ENCODE measurements around the gene GARRE1.

Gene GARRE1

DNA sequence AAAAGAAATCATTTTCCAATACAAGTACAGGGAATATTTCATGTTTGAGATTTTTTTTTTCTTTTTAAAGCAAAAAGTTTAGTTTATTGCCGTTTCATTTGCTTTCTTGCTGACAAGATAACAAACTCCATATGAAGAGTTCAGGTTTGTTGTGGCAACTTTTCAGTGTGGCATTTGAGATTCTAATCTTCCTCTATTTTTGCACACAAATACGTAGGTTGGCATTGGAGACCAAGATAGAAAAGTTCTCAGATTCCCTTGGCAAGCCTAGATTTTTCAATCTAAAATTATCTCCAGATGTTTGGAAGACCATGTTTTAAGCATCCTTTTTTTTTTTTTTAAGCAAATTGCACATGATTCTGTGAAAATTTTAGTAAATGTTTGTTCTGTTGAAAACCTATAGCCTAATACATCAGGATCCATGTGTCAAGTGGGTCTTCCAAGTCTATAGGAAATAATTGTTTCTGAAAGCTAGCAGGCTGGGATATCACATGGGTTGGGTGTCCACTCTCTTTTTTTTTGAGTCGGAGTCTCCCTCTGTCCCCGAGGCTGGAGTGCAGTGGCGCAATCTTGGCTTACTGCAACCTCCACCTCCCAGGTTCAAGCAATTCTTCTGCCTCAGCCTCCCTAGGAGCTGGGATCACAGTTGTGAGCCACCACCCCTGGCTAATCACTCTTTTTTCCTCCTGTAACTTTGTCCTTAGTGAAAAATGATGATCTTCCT lies 2.6 kb downstream of the GARRE1 start:
- H3K4me1 ChIP-seq: peaks cover 18% of the 10 kb centered on the region
- H3K36me3 ChIP-seq: no peaks in the 10 kb centered on the region
- no peak for DNase-seq
- no peaks in the 10 kb centered on the region for H3K9me3 ChIP-seq
- no peaks in the 10 kb centered on the region for H3K27me3 ChIP-seq
- no peak overlapping the region for H3K4me3 ChIP-seq (ENCODE audit: low read depth, low read length)
- TF ChIP-seq, protein P1, sequence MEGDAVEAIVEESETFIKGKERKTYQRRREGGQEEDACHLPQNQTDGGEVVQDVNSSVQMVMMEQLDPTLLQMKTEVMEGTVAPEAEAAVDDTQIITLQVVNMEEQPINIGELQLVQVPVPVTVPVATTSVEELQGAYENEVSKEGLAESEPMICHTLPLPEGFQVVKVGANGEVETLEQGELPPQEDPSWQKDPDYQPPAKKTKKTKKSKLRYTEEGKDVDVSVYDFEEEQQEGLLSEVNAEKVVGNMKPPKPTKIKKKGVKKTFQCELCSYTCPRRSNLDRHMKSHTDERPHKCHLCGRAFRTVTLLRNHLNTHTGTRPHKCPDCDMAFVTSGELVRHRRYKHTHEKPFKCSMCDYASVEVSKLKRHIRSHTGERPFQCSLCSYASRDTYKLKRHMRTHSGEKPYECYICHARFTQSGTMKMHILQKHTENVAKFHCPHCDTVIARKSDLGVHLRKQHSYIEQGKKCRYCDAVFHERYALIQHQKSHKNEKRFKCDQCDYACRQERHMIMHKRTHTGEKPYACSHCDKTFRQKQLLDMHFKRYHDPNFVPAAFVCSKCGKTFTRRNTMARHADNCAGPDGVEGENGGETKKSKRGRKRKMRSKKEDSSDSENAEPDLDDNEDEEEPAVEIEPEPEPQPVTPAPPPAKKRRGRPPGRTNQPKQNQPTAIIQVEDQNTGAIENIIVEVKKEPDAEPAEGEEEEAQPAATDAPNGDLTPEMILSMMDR (IDR thresholded peaks at IDR 0.05; ENCODE audit: low read depth, low read length): no peak

DNA sequence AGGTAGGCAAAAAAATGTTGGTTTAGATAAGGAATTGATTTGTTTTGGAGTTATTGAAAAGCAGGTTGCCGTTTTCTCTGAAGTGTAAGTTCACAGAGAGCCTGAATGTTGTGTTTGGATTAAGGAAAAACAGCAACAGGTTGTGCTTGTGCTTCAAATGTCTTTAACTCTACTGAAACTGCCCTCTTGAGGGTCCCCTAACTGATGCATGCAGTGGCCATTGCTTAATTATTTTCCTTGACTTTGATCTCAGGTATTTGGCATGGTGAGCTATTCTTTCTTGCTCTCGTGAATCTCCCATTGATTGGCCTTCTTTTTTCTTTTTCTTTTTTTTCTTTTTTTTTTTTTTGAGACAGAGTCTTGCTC lies 3.2 kb downstream of the GARRE1 start:
- Histone ChIP-seq H3K27me3 (no peaks in the 10 kb centered on the region), H3K9me3 (no peaks in the 10 kb centered on the region), H3K4me1 (peaks cover 18% of the 10 kb centered on the region), H3K36me3 (no peaks in the 10 kb centered on the region), H3K4me3 (ENCODE audit: low read depth, low read length) (no peak overlapping the region)
- no peak for DNase-seq
- TF ChIP-seq, protein P1 (IDR thresholded peaks at IDR 0.05; ENCODE audit: low read depth, low read length): no peak

DNA sequence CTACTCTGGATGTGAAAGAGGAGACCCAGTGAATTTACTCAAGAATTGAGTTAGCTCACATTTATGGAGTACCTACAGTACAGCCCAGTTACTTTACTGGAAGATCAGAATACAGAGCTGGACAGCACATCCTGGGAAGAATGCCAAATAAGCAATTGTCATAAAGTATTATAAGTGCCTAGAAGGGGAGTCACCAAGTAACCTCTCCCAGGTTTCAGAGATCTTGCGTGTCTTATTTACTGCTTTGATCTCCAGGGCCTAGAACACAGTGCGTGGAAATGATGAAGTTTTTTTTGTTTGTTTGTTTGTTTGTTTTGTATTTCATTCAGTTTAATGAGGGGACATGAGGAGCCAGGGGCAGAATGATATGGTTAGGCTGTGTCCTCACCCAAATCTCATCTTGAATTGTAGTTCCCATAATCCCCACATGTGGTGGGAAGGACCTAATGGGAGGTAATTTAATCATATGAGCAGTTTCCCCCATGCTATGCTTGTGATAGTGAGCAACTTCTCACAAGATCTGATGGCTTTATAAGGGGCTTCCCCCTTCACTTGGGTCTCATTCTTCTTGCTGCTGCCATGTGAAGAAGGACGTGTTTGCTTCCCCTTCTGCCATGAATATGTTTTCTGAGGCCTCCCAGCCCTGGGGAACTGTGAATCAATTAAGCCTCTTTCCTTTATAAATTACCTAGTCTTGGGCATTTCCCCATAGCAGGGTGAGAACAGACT lies 5.2 kb downstream of the GARRE1 start:
- no peak for DNase-seq
- Histone ChIP-seq H3K4me1 (peaks cover 18% of the 10 kb centered on the region), H3K9me3 (no peaks in the 10 kb centered on the region)

DNA sequence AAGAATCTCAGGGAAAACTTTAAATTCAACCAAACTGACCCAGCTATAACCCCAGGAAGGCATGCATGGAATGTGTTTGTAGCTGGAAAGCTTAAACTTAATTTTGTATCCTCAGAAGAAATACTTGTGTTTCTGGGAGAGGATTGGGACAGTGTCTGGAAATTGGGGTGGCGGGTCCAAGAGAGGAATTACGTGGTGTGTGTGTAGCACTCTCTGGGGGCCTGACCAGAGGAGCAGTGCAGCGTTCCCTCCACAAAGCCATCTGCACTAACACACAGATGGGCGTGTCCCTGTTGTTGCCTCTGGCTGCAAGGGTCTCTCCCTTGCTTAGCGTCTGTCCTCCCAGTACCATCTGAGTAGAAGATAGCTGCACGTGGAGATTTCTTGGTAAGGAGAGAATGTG lies 6.4 kb downstream of the GARRE1 start:
- Histone ChIP-seq H3K9me3 (no peaks in the 10 kb centered on the region), H3K36me3 (no peaks in the 10 kb centered on the region), H3K27me3 (no peaks in the 10 kb centered on the region), H3K4me1 (peaks cover 18% of the 10 kb centered on the region), H3K4me3 (ENCODE audit: low read depth, low read length) (peak overlapping the region; percentile 39)
- TF ChIP-seq, protein P1 (IDR thresholded peaks at IDR 0.05; ENCODE audit: low read depth, low read length): no peak
- DNase-seq: peak; percentile 67

More for the DNA sequence above, 5.2 kb downstream of the GARRE1 start:
- no peak overlapping the region for H3K4me3 ChIP-seq (ENCODE audit: low read depth, low read length)
- TF ChIP-seq, protein P1 (IDR thresholded peaks at IDR 0.05; ENCODE audit: low read depth, low read length): no peak
- no peaks in the 10 kb centered on the region for H3K36me3 ChIP-seq
- no peaks in the 10 kb centered on the region for H3K27me3 ChIP-seq

DNA sequence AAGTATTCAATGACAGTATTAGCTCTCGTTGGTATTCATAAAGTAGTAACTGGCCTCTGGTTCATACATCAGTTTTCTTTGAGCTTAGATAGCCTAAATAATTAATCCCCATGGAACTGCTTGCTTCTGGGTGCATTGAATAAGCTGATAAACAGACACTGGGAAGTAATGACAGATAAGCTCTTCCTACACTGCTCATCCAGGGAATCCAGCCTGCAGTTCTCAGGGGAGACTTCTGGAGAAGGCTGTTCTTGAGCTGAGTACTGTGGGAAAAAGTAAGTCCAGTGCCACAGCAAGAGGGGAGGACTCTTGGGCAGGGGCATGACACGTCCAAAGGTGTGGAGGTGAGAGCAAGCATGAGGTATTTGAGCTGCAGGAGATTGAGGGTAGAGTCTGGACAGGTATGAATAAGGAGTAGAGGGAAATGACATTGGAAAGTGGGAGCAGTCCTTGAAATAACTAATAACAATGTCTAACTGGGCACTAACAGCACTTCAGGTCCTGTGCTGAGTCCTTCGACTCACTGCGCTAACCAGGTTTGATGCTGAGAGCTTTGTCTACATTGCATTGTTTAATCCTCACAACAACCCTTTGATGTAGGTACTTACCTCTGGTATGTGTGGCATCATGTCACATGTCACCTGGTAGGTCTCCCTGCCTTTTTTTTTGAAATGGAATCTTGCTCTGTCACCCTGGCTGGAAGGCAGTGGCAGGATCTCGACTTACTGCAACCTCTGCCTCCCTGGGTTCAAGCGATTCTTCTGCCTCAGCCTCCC lies 7.2 kb downstream of the GARRE1 start:
- no peaks in the 10 kb centered on the region for H3K36me3 ChIP-seq
- DNase-seq: peak; percentile 39
- H3K27me3 ChIP-seq: no peaks in the 10 kb centered on the region
- H3K4me1 ChIP-seq: peaks cover 18% of the 10 kb centered on the region
- no peaks in the 10 kb centered on the region for H3K9me3 ChIP-seq
- TF ChIP-seq, protein P1 (IDR thresholded peaks at IDR 0.05; ENCODE audit: low read depth, low read length): no peak
- H3K4me3 ChIP-seq (ENCODE audit: low read depth, low read length): peak overlapping the region; percentile 39

All from BE2C (cell line).